HG02970 (cell line): ENCODE results near the gene BCL10.

Experiments
- ATAC-seq: cut with Tn5 transposase; IDR thresholded peaks from one replicate; pipeline ENCODE4 v1.9.1; 2021; ENCODE audit warnings: mild to moderate bottlenecking, moderate library complexity, moderate number of reproducible peaks; ENCODE audit not compliant: unreplicated experiment, low FRiP score

The BCL10 gene

GRCh38 chr1:85224734-85225623 lies 51.5 kb downstream of the BCL10 start:
- ATAC-seq, result no peak

- ATAC-seq, result no peak
Observed at GRCh38 chr1:85224295-85224694, 52.1 kb downstream of the BCL10 start.

- ATAC-seq, result no peak
Observed at GRCh38 chr1:85223334-85223733, 53.1 kb downstream of the BCL10 start.

GRCh38 chr1:85220756-85221201 lies 55.7 kb downstream of the BCL10 start:
- no peak for ATAC-seq

GRCh38 chr1:85219853-85220610 lies 56.4 kb downstream of the BCL10 start:
- no peak for ATAC-seq

GRCh38 chr1:85216697-85217096 lies 59.7 kb downstream of the BCL10 start:
- ATAC-seq, result no peak
